SU-DHL-6 (cell line): ENCODE measurements around the gene GPR63.
"Not testable (repeated sequence)": the region's sequence is repeated elsewhere in the genome, so short reads cannot be mapped to it uniquely, and the experiment has no call there.

Source experiments
- H2AFZ ChIP-seq: fragments of 200-600 bp; sonication (generic); 2 replicates; pipeline ENCODE4 v1.6.1; 2014; ENCODE audit warnings: low read depth, mild to moderate bottlenecking, moderate library complexity, mixed read lengths, antibody characterized with exemption, low read length; ENCODE audit not compliant: severe bottlenecking
- H3F3A ChIP-seq: fragments of 200-600 bp; shearing (Covaris generic); 2 replicates; pipeline ENCODE4 v1.6.0; 2016; ENCODE audit warnings: antibody characterized with exemption, mild to moderate bottlenecking; ENCODE audit not compliant: insufficient read depth
- H3K27ac ChIP-seq: fragments of 200-600 bp; sonication (generic); 2 replicates; pipeline ENCODE4 v1.5.1; 2016; ENCODE audit warnings: low read depth, mild to moderate bottlenecking, low read length, moderate library complexity, mixed read lengths
- H3K27me3 ChIP-seq: fragments of 200-600 bp; sonication (generic), shearing (Covaris generic); 2 replicates; pipeline ENCODE4 v1.6.0; 2014; ENCODE audit warnings: mild to moderate bottlenecking, low read length
- H3K36me3 ChIP-seq: fragments of 200-600 bp; sonication (generic); 2 replicates; pipeline ENCODE4 v1.6.1; 2014; ENCODE audit warnings: mild to moderate bottlenecking, low read length, mixed read lengths
- H3K4me2 ChIP-seq: fragments of 300-600, 200-600 bp; shearing (Covaris generic), sonication (generic); 2 replicates; pipeline ENCODE4 v1.6.0; 2014; ENCODE audit warnings: low read length, low read depth, mild to moderate bottlenecking; ENCODE audit not compliant: poor library complexity, severe bottlenecking
- H3K4me3 ChIP-seq: fragments of 200-600 bp; sonication (generic); 2 replicates; pipeline ENCODE4 v1.5.1; 2014; ENCODE audit warnings: antibody characterized with exemption, low read length, mild to moderate bottlenecking, mixed read lengths; ENCODE audit not compliant: insufficient read depth, poor library complexity, severe bottlenecking
- H3K79me2 ChIP-seq: fragments of 200-600 bp; sonication (generic); 2 replicates; pipeline ENCODE4 v1.6.1; 2014; ENCODE audit warnings: mild to moderate bottlenecking, low read length, moderate library complexity; ENCODE audit not compliant: insufficient read depth
- H3K9ac ChIP-seq: fragments of 200-600 bp; sonication (generic); 2 replicates; pipeline ENCODE4 v1.7.0; 2014; ENCODE audit warnings: mild to moderate bottlenecking, low read length
- H3K9me2 ChIP-seq: fragments of 200-600 bp; sonication (generic); replicated peaks from 2 replicates; pipeline ENCODE4 v1.6.1; 2014; ENCODE audit warnings: low read length; ENCODE audit not compliant: insufficient read depth
- H3K9me3 ChIP-seq: fragments of 200-600 bp; sonication (generic); 2 replicates; pipeline ENCODE4 v1.6.1; 2014; ENCODE audit warnings: low read length, mixed read lengths; ENCODE audit not compliant: insufficient read depth
- H4K20me1 ChIP-seq: fragments of 200-600 bp; sonication (generic); 2 replicates; pipeline ENCODE4 v1.6.1; 2014; ENCODE audit warnings: low read depth, mild to moderate bottlenecking, antibody characterized with exemption, low read length, moderate library complexity, mixed read lengths
- CTCF ChIP-seq: fragments of 200-600 bp; sonication (generic); IDR thresholded peaks from one replicate; pipeline ENCODE4 v1.5.1; 2017; ENCODE audit warnings: antibody characterized with exemption, mild to moderate bottlenecking, low read length, moderate library complexity; ENCODE audit not compliant: insufficient read depth, poor library complexity, severe bottlenecking
- EZH2phosphoT487 ChIP-seq: fragments of 200-600 bp; sonication (generic), shearing (Covaris generic); conservative IDR thresholded peaks from 2 replicates; pipeline ENCODE4 v1.6.1; 2018; ENCODE audit warnings: mild to moderate bottlenecking, antibody characterized with exemption, low read length, moderate library complexity, mixed read lengths

GPR63 gene

GRCh38 chr6:96837081-96837971 is at the start of gene GPR63:
Gene GPR63 (minus strand): TSS chr6:96837477. CDS start chr6:96799731, 37,746 bp downstream.
- H4K20me1 ChIP-seq, result no peaks in the 10 kb centered on the region
- no peaks in the 10 kb centered on the region for H3K9me2 ChIP-seq
- TF ChIP-seq CTCF, result no peak
- TF ChIP-seq EZH2phosphoT487, result no peak
- H3K4me2 ChIP-seq, result peak within 1 kb of the TSS; percentile 83
- peak within 1 kb of the TSS; percentile 55 for H3K9ac ChIP-seq
- H3K4me3 ChIP-seq, result peak within 1 kb of the TSS; percentile 76
- no peaks in the 10 kb centered on the region for H3K27me3 ChIP-seq
- H3K79me2 ChIP-seq, result no peaks in the 10 kb centered on the region
- no peaks in the 10 kb centered on the region for H3K9me3 ChIP-seq
- peak within 1 kb of the TSS; percentile 95 for H2AFZ ChIP-seq
- H3K36me3 ChIP-seq, result no peaks in the 10 kb centered on the region
- no peak within 1 kb of the TSS for H3K27ac ChIP-seq
- H3F3A ChIP-seq, result no peaks in the 10 kb centered on the region

- no peak overlapping the region for H3K4me2 ChIP-seq
- H3K9ac ChIP-seq, result no peak overlapping the region
Measured at GRCh38 chr6:96886519-96886918, 49.2 kb upstream of the GPR63 start.

GRCh38 chr6:96885187-96885631 is 47.9 kb upstream of the GPR63 start:
- not testable (repeated sequence) for H4K20me1 ChIP-seq, H3K36me3 ChIP-seq, H3F3A ChIP-seq, H3K4me2 ChIP-seq, H3K4me3 ChIP-seq, H3K9me2 ChIP-seq, H3K27me3 ChIP-seq, H3K9me3 ChIP-seq, H2AFZ ChIP-seq, H3K27ac ChIP-seq, H3K79me2 ChIP-seq, H3K9ac ChIP-seq

More at GRCh38 chr6:96886519-96886918, 49.2 kb upstream of the GPR63 start:
- H3K36me3 ChIP-seq, result peaks cover 7% of the 10 kb centered on the region; the same call in 1 of the 2 replicates
- H3K4me3 ChIP-seq, result no peak overlapping the region
- no peaks in the 10 kb centered on the region for H3K79me2 ChIP-seq
- TF ChIP-seq EZH2phosphoT487, result no peak
- no peak for TF ChIP-seq CTCF
- no peaks in the 10 kb centered on the region for H3K9me3 ChIP-seq
- H3K27me3 ChIP-seq, result no peaks in the 10 kb centered on the region
- no peak overlapping the region for H2AFZ ChIP-seq
- no peaks in the 10 kb centered on the region for H3K9me2 ChIP-seq
- peaks cover 8% of the 10 kb centered on the region for H3F3A ChIP-seq
- H3K27ac ChIP-seq, result no peak overlapping the region
- no peaks in the 10 kb centered on the region for H4K20me1 ChIP-seq

GRCh38 chr6:96878143-96878542 is 40.9 kb upstream of the GPR63 start:
- Histone ChIP-seq H2AFZ (no peak overlapping the region), H3K9me3 (no peaks in the 10 kb centered on the region), H3K79me2 (no peaks in the 10 kb centered on the region), H3K27me3 (no peaks in the 10 kb centered on the region), H3K9me2 (no peaks in the 10 kb centered on the region), H4K20me1 (no peaks in the 10 kb centered on the region), H3K36me3 (no peaks in the 10 kb centered on the region), H3K9ac (no peak overlapping the region), H3F3A (no peaks in the 10 kb centered on the region), H3K4me3 (no peak overlapping the region), H3K27ac (no peak overlapping the region), H3K4me2 (no peak overlapping the region)
- TF ChIP-seq EZH2phosphoT487, result no peak
- TF ChIP-seq CTCF, result no peak
